Breast epithelium (tissue), 3 donors: ENCODE data around the gene ZNF512B.

Experiments used
- POLR2A ChIP-seq: fragments of 450-650 bp; IDR thresholded peaks from one replicate; pipeline ENCODE4 v1.6.1; 2016; ENCODE audit warnings: antibody characterized with exemption, mild to moderate bottlenecking, moderate library complexity
- POLR2AphosphoS5 ChIP-seq, 3 donors: sonication (generic); formaldehyde crosslinking; IDR thresholded peaks; one replicate each; pipeline ENCODE4 v1.6.1; 2017; ENCODE audit warnings: antibody characterized with exemption in 3 of 3
- TF ChIP-seq, protein P1 (sequence below), 3 donors: fragments of 450-650 bp; IDR thresholded peaks; one replicate each; pipeline ENCODE4 v1.5.1; 2016 to 2017; ENCODE audit warnings: antibody characterized with exemption in 3 of 3, mild to moderate bottlenecking in 3 of 3, moderate library complexity in 3 of 3

DNA sequence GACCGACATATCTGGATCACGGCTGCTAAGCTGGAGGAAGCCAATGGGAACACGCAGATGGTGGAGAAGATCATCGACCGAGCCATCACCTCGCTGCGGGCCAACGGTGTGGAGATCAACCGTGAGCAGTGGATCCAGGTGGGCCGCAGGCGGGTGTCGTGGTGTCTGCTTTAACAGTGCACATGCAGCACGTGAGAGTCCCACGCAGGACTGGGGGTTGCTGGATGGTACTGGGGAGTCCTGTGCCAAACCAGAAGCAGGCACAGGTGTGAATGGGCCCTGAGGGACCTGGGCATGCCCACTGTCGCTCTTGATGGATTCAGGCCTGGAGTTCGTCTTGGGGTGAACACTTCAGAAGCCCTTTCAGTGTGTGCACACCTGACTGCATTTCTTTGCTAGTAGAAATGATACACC lies 41.6 kb upstream of the ZNF512B start:
- TF ChIP-seq, protein P1, sequence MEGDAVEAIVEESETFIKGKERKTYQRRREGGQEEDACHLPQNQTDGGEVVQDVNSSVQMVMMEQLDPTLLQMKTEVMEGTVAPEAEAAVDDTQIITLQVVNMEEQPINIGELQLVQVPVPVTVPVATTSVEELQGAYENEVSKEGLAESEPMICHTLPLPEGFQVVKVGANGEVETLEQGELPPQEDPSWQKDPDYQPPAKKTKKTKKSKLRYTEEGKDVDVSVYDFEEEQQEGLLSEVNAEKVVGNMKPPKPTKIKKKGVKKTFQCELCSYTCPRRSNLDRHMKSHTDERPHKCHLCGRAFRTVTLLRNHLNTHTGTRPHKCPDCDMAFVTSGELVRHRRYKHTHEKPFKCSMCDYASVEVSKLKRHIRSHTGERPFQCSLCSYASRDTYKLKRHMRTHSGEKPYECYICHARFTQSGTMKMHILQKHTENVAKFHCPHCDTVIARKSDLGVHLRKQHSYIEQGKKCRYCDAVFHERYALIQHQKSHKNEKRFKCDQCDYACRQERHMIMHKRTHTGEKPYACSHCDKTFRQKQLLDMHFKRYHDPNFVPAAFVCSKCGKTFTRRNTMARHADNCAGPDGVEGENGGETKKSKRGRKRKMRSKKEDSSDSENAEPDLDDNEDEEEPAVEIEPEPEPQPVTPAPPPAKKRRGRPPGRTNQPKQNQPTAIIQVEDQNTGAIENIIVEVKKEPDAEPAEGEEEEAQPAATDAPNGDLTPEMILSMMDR (IDR thresholded peaks at IDR 0.05), result no peak
- TF ChIP-seq POLR2A, result no peak
- TF ChIP-seq POLR2AphosphoS5 (IDR thresholded peaks at IDR 0.05), result no peak
